Measurements from ENCODE around the gene ZNF529.

The ZNF529 gene

DNA sequence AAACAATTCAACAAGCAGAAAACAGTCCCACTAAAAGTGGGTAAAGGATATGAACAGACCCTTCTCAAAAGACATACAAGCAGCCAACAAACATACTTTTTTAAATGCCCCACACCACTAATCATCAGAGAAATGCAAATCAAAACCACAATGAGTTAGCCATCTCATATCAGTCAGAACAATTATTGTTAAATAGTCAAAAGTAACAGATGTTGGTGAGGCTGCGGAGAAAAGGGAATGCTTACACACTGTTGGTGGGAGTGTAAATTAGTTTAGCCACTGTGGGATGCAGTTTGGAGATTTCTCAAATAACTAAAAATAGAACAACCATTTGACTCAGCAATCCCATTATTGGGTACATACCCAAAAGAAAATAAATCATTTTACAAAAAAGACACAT lies 8.7 kb downstream of the ZNF529 start:
- TF ChIP-seq FOXP2 (optimal IDR thresholded peaks at IDR 0.05; ENCODE audit: borderline replicate concordance, extremely low read depth, extremely low read length, insufficient read depth), result no peak
- TF ChIP-seq SIN3A (IDR thresholded peaks at IDR 0.05; ENCODE audit: borderline replicate concordance, insufficient read depth, low read length), result no peak
- no peak for TF ChIP-seq POLR2AphosphoS5 (IDR thresholded peaks at IDR 0.05; ENCODE audit: low read depth, low read length)
- no peak for TF ChIP-seq TAF1 (IDR thresholded peaks at IDR 0.05; ENCODE audit: borderline replicate concordance, insufficient read depth, low read length)
- TF ChIP-seq, protein P1, sequence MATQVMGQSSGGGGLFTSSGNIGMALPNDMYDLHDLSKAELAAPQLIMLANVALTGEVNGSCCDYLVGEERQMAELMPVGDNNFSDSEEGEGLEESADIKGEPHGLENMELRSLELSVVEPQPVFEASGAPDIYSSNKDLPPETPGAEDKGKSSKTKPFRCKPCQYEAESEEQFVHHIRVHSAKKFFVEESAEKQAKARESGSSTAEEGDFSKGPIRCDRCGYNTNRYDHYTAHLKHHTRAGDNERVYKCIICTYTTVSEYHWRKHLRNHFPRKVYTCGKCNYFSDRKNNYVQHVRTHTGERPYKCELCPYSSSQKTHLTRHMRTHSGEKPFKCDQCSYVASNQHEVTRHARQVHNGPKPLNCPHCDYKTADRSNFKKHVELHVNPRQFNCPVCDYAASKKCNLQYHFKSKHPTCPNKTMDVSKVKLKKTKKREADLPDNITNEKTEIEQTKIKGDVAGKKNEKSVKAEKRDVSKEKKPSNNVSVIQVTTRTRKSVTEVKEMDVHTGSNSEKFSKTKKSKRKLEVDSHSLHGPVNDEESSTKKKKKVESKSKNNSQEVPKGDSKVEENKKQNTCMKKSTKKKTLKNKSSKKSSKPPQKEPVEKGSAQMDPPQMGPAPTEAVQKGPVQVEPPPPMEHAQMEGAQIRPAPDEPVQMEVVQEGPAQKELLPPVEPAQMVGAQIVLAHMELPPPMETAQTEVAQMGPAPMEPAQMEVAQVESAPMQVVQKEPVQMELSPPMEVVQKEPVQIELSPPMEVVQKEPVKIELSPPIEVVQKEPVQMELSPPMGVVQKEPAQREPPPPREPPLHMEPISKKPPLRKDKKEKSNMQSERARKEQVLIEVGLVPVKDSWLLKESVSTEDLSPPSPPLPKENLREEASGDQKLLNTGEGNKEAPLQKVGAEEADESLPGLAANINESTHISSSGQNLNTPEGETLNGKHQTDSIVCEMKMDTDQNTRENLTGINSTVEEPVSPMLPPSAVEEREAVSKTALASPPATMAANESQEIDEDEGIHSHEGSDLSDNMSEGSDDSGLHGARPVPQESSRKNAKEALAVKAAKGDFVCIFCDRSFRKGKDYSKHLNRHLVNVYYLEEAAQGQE (IDR thresholded peaks at IDR 0.05; ENCODE audit: insufficient read depth in 1 of 2, low read depth in 2 of 2, low read length in 2 of 2), result no peak

DNA sequence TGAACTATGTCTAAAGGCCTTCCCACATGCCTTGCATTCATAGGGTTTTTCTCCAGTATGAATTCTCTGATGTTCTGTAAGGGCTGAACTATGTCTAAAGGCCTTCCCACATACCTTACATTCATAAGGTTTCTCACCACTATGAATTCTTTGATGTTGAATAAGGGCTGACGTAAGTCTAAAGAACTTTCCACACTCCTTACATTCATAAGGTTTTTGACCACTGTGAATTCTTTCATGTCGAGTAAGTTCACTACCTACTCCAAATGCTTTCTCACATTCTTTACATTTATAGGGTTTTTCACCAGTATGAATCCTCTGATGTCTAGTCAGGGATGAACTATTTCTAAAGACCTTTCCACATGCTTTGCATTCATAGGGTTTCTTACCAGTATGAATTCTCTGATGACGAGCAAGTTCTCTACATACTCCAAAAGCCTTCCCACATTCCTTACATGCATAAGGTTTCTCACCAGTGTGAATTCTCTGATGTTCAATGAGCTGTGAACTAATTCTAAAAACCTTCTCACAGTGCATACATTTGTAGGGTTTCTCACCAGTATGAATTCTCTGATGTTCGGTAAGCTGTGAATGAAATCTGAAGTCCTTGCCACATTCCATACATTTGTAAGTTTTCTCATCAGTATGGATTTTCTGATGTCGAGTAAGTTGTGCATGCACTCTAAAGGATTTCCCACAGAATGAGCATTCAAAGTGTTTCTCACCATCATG lies 25.9 kb downstream of the ZNF529 start:
- TF ChIP-seq SIN3A (IDR thresholded peaks at IDR 0.05; ENCODE audit: borderline replicate concordance, insufficient read depth, low read length), result no peak
- TF ChIP-seq TAF1 (IDR thresholded peaks at IDR 0.05; ENCODE audit: borderline replicate concordance, insufficient read depth, low read length), result no peak
- TF ChIP-seq, protein P1 (IDR thresholded peaks at IDR 0.05; ENCODE audit: insufficient read depth in 1 of 2, low read depth in 2 of 2, low read length in 2 of 2), result no peak
- no peak for TF ChIP-seq FOXP2 (optimal IDR thresholded peaks at IDR 0.05; ENCODE audit: borderline replicate concordance, extremely low read depth, extremely low read length, insufficient read depth)
- no peak for TF ChIP-seq POLR2AphosphoS5 (IDR thresholded peaks at IDR 0.05; ENCODE audit: low read depth, low read length)

DNA sequence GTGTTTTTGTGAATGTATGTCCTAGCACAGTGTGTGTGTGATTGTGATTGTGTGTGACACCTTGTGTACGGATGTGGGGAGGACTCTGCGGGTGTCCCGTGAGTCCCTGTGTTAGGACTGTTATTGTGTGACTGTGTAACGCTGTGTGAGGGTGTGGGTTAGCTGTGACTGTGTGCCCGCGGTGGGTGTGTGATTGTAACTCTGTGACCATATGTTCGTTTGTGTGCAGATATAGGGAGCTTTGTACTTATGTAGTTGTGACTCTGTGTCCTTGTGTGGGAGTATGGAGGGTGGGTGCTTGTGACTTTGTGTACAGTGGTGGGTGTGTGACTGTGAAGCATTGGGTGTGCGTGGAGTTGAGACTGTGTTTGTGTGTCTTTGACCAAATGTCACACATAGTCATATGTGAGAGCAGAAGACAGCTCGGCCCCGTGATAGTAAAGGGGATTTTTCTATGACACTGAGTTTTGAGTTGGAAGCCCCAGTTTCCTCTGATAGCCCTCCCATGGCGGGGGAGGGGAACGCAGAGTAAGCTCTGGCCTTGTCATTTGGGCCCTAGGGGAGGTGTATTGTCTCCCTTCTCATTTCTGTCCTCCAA lies 44.1 kb downstream of the ZNF529 start:
- TF ChIP-seq SIN3A (IDR thresholded peaks at IDR 0.05; ENCODE audit: borderline replicate concordance, insufficient read depth, low read length) (no peak), FOXP2 (optimal IDR thresholded peaks at IDR 0.05; ENCODE audit: borderline replicate concordance, extremely low read depth, extremely low read length, insufficient read depth) (no peak), TAF1 (IDR thresholded peaks at IDR 0.05; ENCODE audit: borderline replicate concordance, insufficient read depth, low read length) (no peak), POLR2AphosphoS5 (IDR thresholded peaks at IDR 0.05; ENCODE audit: low read depth, low read length) (no peak)
- TF ChIP-seq, protein P1 (IDR thresholded peaks at IDR 0.05; ENCODE audit: insufficient read depth in 1 of 2, low read depth in 2 of 2, low read length in 2 of 2), result no peak

DNA sequence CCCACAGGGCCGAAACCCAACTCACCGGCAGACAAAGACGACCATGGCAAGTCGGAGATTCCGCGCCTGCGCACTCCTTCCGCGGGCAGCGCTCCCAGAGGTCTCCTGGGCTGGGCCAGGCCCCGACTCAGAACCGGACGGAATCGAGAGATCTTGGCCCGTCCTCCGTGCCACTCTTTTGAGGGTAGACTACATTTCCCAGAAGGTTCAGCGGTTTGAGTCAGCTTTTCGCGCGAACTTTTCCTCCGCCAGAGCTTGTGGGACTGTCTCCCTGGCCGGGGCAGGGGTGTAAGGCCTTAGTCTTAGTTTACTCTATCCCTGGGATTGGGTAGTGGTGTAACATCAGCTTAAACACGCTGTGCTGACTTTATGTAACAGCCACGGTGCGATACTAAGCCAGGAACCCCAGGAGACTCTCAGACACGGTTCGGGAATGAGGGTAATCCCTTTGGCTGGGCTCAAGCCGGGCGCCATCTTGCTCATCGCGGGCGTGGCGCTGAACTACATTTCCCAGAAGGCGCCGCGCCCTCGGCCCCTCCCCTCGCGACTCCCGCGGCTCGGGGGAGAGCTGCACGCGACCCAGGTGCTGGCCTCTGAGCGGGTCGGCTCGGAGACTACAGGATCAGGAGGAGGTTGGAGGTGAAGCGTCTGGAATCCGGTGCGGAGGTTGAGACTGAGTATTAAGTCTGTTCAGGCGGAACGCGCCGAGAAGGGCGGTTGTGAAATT lies 44.7 kb downstream of the ZNF529 start, which contains the start of gene ZNF260:
ZNF260 (minus strand) TSS at position 78 of the 727 bp plus-strand sequence. CDS start 13,033 bp downstream, outside the sequence.
- TF ChIP-seq TAF1 (IDR thresholded peaks at IDR 0.05; ENCODE audit: borderline replicate concordance, insufficient read depth, low read length) (peak; percentile 40; the same call in 1 of the 2 replicates), SIN3A (IDR thresholded peaks at IDR 0.05; ENCODE audit: borderline replicate concordance, insufficient read depth, low read length) (peak; percentile 59; the same call in 1 of the 2 replicates), POLR2AphosphoS5 (IDR thresholded peaks at IDR 0.05; ENCODE audit: low read depth, low read length) (peak; percentile 73), FOXP2 (optimal IDR thresholded peaks at IDR 0.05; ENCODE audit: borderline replicate concordance, extremely low read depth, extremely low read length, insufficient read depth) (no peak)
- TF ChIP-seq, protein P1 (IDR thresholded peaks at IDR 0.05; ENCODE audit: insufficient read depth in 1 of 2, low read depth in 2 of 2, low read length in 2 of 2), result no peak
